WTC11 (cell line): ENCODE results near the gene MYO16. TPM values are rescaled to one million over a fixed set of nuclear protein-coding genes. Genes with fewer than 3 reads are reported as not detected.

Source experiments
- ATAC-seq: fragments of 200-7000 bp; cut with Tn5 transposase; 2 replicates; pipeline ENCODE4 v1.10.0; 2021; ENCODE audit warnings: mild to moderate bottlenecking, moderate library complexity
- CTCF ChIA-PET: fragments of 300-600 bp; sonication (Branson Sonifier 250); formaldehyde crosslinking; loops from one replicate; lab custom pipeline; 2021; ENCODE audit warnings: antibody characterized with exemption; lab: Charles Lee
- POLR2A ChIA-PET: fragments of 350-600 bp; sonication (Branson Sonifier 250); formaldehyde crosslinking; loops from one replicate; lab custom pipeline; 2021; ENCODE audit warnings: antibody characterized with exemption; lab: Charles Lee
- DNase-seq: peaks from one replicate; pipeline ENCODE4 v3.0.0; 2021; ENCODE audit warnings: low spot score
- H3K27ac Mint-ChIP-seq: 2 replicates; pipeline ENCODE4 v1.8.0; 2021; ENCODE audit warnings: mixed read lengths
- H3K27me3 Mint-ChIP-seq: 2 replicates; pipeline ENCODE4 v1.8.0; 2021; ENCODE audit warnings: low read depth, mild to moderate bottlenecking, moderate library complexity, mixed read lengths
- H3K36me3 Mint-ChIP-seq: 2 replicates; pipeline ENCODE4 v1.8.0; 2021; ENCODE audit warnings: mixed read lengths
- H3K4me1 Mint-ChIP-seq: 2 replicates; pipeline ENCODE4 v1.8.0; 2022; ENCODE audit warnings: mixed read lengths
- H3K4me3 Mint-ChIP-seq: 2 replicates; pipeline ENCODE4 v1.8.0; 2021; ENCODE audit warnings: mild to moderate bottlenecking, moderate library complexity, mixed read lengths
- H3K9me3 Mint-ChIP-seq: 2 replicates; pipeline ENCODE4 v1.8.0; 2021; ENCODE audit warnings: mixed read lengths
- ATF1 ChIP-seq: sonication (generic); formaldehyde crosslinking; IDR thresholded peaks from 2 replicates; pipeline ENCODE4 v1.8.1; 2023; ENCODE audit warnings: mild to moderate bottlenecking, moderate library complexity, missing genetic modification reagents
- EMX1 ChIP-seq: fragments of 250-450 bp; sonication (Bioruptor Pico); IDR thresholded peaks from 2 replicates; pipeline ENCODE4 v1.8.0; 2021; ENCODE audit warnings: mild to moderate bottlenecking
- KAT7 ChIP-seq: sonication (generic); formaldehyde crosslinking; IDR thresholded peaks from 2 replicates; pipeline ENCODE4 v1.8.1; 2023; ENCODE audit warnings: missing genetic modification reagents, mild to moderate bottlenecking, borderline replicate concordance
- MYBL2 ChIP-seq: sonication (generic); formaldehyde crosslinking; IDR thresholded peaks from 2 replicates; pipeline ENCODE4 v1.8.1; 2023; ENCODE audit warnings: mild to moderate bottlenecking, moderate library complexity, missing genetic modification reagents
- NR2C2 ChIP-seq: sonication (generic); formaldehyde crosslinking; IDR thresholded peaks from 2 replicates; pipeline ENCODE4 v1.8.0; 2022; ENCODE audit warnings: mild to moderate bottlenecking, missing genetic modification reagents
- PRRX2 ChIP-seq: fragments of 250-450 bp; sonication (Bioruptor Pico); IDR thresholded peaks from 2 replicates; pipeline ENCODE4 v1.8.0; 2021; ENCODE audit warnings: mild to moderate bottlenecking
- ZNF121 ChIP-seq: sonication (generic); formaldehyde crosslinking; IDR thresholded peaks from 2 replicates; pipeline ENCODE4 v1.8.0; 2023; ENCODE audit warnings: missing genetic modification reagents
- ZNF138 ChIP-seq: sonication (generic); formaldehyde crosslinking; conservative IDR thresholded peaks from 2 replicates; pipeline ENCODE4 v1.8.1; 2022; ENCODE audit warnings: mild to moderate bottlenecking, moderate library complexity, missing genetic modification reagents
- ZNF232 ChIP-seq: sonication (generic); formaldehyde crosslinking; IDR thresholded peaks from 2 replicates; pipeline ENCODE4 v1.8.0; 2022; ENCODE audit warnings: mild to moderate bottlenecking, missing genetic modification reagents
- ZNF263 ChIP-seq: sonication (generic); formaldehyde crosslinking; IDR thresholded peaks from 2 replicates; pipeline ENCODE4 v1.8.1; 2022; ENCODE audit warnings: low read depth, mild to moderate bottlenecking, moderate library complexity, missing genetic modification reagents
- ZNF396 ChIP-seq: fragments of 250-450 bp; sonication (Bioruptor Pico); IDR thresholded peaks from 2 replicates; pipeline ENCODE4 v1.8.0; 2021; ENCODE audit warnings: mild to moderate bottlenecking, moderate library complexity, borderline replicate concordance
- ZNF416 ChIP-seq: fragments of 250-450 bp; sonication (Bioruptor Pico); IDR thresholded peaks from 2 replicates; pipeline ENCODE4 v1.9.0; 2021; ENCODE audit warnings: mild to moderate bottlenecking, inconsistent platforms
- ZNF671 ChIP-seq: fragments of 250-450 bp; sonication (Bioruptor Pico); IDR thresholded peaks from 2 replicates; pipeline ENCODE4 v1.8.0; 2021; ENCODE audit warnings: mild to moderate bottlenecking
- total RNA-seq: library from RNA; stranded (reverse); gene quantifications from 3 replicates; pipeline ENCODE4 v1.2.3, GENCODE V29; 2021
- TF ChIP-seq, protein P1 (sequence below): sonication (generic); formaldehyde crosslinking; IDR thresholded peaks from 2 replicates; pipeline ENCODE4 v1.8.1; 2022; ENCODE audit warnings: mild to moderate bottlenecking, moderate library complexity, missing genetic modification reagents
- TF ChIP-seq, protein P2 (sequence below): sonication (generic); formaldehyde crosslinking; IDR thresholded peaks from 2 replicates; pipeline ENCODE4 v1.8.0; 2023; ENCODE audit warnings: mild to moderate bottlenecking, missing genetic modification reagents
- TF ChIP-seq, protein P3 (sequence below): fragments of 250-450 bp; sonication (Bioruptor Pico); IDR thresholded peaks from 2 replicates; pipeline ENCODE4 v1.9.0; 2021; ENCODE audit warnings: mild to moderate bottlenecking, borderline replicate concordance
- TF ChIP-seq, protein P4 (sequence below): fragments of 200-600 bp; IDR thresholded peaks from 2 replicates; pipeline ENCODE4 v1.8.0; 2022; ENCODE audit warnings: antibody characterized with exemption
- TF ChIP-seq, protein P5 (sequence below): sonication (generic); formaldehyde crosslinking; IDR thresholded peaks from 2 replicates; pipeline ENCODE4 v1.8.0; 2022; ENCODE audit warnings: mild to moderate bottlenecking, missing genetic modification reagents
- TF ChIP-seq, protein P6 (sequence below): sonication (generic); formaldehyde crosslinking; IDR thresholded peaks from 2 replicates; pipeline ENCODE4 v1.8.0; 2022; ENCODE audit warnings: mild to moderate bottlenecking, missing genetic modification reagents
- TF ChIP-seq, protein P7 (sequence below): fragments of 250-450 bp; sonication (Bioruptor Pico); IDR thresholded peaks from 2 replicates; pipeline ENCODE4 v1.9.0; 2021; ENCODE audit warnings: mild to moderate bottlenecking
- TF ChIP-seq, protein P8 (sequence below): sonication (generic); formaldehyde crosslinking; conservative IDR thresholded peaks from 2 replicates; pipeline ENCODE4 v1.8.1; 2023; ENCODE audit warnings: mild to moderate bottlenecking, low read depth, missing genetic modification reagents, moderate library complexity

Gene MYO16
- total RNA-seq, 1 experiment from 2014 or later, result 0.09 TPM

DNA sequence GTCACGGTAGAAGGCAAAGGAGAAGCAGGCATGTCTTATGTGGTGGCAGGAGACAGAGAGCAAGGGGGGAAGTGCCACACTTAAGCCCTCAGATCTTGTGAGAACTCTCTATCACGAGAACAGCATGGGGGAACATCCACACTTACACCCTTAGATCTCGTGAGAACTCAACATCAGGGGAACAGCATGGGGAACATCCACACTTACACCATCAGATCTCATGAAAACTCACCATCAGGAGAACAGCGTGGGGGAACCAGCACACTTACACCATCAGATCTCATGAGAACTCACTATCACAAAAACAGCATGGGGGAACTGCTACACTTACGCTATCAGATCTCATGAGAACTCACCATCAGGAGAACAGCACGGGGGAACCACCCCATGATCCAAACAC lies 445.0 kb downstream of the MYO16 start (continued):
- TF ChIP-seq, protein P1, sequence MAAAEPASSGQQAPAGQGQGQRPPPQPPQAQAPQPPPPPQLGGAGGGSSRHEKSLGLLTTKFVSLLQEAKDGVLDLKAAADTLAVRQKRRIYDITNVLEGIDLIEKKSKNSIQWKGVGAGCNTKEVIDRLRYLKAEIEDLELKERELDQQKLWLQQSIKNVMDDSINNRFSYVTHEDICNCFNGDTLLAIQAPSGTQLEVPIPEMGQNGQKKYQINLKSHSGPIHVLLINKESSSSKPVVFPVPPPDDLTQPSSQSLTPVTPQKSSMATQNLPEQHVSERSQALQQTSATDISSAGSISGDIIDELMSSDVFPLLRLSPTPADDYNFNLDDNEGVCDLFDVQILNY (CRISPR knock-in tag), result no peak
- TF ChIP-seq, protein P2, sequence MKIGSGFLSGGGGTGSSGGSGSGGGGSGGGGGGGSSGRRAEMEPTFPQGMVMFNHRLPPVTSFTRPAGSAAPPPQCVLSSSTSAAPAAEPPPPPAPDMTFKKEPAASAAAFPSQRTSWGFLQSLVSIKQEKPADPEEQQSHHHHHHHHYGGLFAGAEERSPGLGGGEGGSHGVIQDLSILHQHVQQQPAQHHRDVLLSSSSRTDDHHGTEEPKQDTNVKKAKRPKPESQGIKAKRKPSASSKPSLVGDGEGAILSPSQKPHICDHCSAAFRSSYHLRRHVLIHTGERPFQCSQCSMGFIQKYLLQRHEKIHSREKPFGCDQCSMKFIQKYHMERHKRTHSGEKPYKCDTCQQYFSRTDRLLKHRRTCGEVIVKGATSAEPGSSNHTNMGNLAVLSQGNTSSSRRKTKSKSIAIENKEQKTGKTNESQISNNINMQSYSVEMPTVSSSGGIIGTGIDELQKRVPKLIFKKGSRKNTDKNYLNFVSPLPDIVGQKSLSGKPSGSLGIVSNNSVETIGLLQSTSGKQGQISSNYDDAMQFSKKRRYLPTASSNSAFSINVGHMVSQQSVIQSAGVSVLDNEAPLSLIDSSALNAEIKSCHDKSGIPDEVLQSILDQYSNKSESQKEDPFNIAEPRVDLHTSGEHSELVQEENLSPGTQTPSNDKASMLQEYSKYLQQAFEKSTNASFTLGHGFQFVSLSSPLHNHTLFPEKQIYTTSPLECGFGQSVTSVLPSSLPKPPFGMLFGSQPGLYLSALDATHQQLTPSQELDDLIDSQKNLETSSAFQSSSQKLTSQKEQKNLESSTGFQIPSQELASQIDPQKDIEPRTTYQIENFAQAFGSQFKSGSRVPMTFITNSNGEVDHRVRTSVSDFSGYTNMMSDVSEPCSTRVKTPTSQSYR (CRISPR knock-in tag), result no peak
- TF ChIP-seq MYBL2 (CRISPR knock-in tag), result no peak
- no peak for TF ChIP-seq ZNF121 (CRISPR knock-in tag)
- no peak for TF ChIP-seq ATF1 (CRISPR knock-in tag)
- TF ChIP-seq, all 79 proteins: peak for 0

DNA sequence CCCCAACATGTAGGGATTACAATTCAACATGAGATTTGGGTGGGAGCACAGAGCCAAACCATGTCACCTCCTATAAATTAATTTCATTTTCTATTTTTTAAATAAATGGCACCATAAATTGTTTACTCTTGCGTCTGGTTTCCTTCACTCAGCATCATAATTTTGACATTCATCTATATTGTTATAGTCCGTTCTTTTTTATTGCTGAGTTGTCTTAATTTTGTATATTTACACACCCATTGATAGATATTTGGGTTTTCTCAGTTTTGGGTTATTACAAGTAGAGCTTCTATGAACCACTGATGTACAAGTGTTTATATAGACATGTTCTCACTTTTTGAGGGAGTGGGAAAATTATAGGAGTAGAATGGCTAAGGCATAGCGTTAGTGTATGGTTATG lies 445.4 kb downstream of the MYO16 start:
- CTCF ChIA-PET, result no interaction called here
- ATAC-seq (no peak), DNase-seq (no peak)
- POLR2A ChIA-PET, result no interaction called here
- Mint-ChIP-seq H3K9me3 (no peaks in the 10 kb centered on the region), H3K36me3 (no peaks in the 10 kb centered on the region), H3K27me3 (no peaks in the 10 kb centered on the region), H3K4me3 (no peak overlapping the region), H3K27ac (no peak overlapping the region), H3K4me1 (no peaks in the 10 kb centered on the region)
- TF ChIP-seq ZNF396 (CRISPR knock-in tag) (no peak), ZNF416 (CRISPR knock-in tag) (no peak), NR2C2 (no peak), ZNF138 (CRISPR knock-in tag) (no peak), EMX1 (CRISPR knock-in tag) (no peak), ZNF232 (CRISPR knock-in tag) (no peak), PRRX2 (no peak), ZNF671 (CRISPR knock-in tag) (no peak), KAT7 (CRISPR knock-in tag) (no peak), ZNF263 (CRISPR knock-in tag) (no peak)
- TF ChIP-seq, protein P3, sequence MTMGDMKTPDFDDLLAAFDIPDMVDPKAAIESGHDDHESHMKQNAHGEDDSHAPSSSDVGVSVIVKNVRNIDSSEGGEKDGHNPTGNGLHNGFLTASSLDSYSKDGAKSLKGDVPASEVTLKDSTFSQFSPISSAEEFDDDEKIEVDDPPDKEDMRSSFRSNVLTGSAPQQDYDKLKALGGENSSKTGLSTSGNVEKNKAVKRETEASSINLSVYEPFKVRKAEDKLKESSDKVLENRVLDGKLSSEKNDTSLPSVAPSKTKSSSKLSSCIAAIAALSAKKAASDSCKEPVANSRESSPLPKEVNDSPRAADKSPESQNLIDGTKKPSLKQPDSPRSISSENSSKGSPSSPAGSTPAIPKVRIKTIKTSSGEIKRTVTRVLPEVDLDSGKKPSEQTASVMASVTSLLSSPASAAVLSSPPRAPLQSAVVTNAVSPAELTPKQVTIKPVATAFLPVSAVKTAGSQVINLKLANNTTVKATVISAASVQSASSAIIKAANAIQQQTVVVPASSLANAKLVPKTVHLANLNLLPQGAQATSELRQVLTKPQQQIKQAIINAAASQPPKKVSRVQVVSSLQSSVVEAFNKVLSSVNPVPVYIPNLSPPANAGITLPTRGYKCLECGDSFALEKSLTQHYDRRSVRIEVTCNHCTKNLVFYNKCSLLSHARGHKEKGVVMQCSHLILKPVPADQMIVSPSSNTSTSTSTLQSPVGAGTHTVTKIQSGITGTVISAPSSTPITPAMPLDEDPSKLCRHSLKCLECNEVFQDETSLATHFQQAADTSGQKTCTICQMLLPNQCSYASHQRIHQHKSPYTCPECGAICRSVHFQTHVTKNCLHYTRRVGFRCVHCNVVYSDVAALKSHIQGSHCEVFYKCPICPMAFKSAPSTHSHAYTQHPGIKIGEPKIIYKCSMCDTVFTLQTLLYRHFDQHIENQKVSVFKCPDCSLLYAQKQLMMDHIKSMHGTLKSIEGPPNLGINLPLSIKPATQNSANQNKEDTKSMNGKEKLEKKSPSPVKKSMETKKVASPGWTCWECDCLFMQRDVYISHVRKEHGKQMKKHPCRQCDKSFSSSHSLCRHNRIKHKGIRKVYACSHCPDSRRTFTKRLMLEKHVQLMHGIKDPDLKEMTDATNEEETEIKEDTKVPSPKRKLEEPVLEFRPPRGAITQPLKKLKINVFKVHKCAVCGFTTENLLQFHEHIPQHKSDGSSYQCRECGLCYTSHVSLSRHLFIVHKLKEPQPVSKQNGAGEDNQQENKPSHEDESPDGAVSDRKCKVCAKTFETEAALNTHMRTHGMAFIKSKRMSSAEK (CRISPR knock-in tag), result no peak
- TF ChIP-seq, protein P4, sequence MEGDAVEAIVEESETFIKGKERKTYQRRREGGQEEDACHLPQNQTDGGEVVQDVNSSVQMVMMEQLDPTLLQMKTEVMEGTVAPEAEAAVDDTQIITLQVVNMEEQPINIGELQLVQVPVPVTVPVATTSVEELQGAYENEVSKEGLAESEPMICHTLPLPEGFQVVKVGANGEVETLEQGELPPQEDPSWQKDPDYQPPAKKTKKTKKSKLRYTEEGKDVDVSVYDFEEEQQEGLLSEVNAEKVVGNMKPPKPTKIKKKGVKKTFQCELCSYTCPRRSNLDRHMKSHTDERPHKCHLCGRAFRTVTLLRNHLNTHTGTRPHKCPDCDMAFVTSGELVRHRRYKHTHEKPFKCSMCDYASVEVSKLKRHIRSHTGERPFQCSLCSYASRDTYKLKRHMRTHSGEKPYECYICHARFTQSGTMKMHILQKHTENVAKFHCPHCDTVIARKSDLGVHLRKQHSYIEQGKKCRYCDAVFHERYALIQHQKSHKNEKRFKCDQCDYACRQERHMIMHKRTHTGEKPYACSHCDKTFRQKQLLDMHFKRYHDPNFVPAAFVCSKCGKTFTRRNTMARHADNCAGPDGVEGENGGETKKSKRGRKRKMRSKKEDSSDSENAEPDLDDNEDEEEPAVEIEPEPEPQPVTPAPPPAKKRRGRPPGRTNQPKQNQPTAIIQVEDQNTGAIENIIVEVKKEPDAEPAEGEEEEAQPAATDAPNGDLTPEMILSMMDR, result no peak
- TF ChIP-seq, protein P1 (CRISPR knock-in tag), result no peak
- TF ChIP-seq, protein P5, sequence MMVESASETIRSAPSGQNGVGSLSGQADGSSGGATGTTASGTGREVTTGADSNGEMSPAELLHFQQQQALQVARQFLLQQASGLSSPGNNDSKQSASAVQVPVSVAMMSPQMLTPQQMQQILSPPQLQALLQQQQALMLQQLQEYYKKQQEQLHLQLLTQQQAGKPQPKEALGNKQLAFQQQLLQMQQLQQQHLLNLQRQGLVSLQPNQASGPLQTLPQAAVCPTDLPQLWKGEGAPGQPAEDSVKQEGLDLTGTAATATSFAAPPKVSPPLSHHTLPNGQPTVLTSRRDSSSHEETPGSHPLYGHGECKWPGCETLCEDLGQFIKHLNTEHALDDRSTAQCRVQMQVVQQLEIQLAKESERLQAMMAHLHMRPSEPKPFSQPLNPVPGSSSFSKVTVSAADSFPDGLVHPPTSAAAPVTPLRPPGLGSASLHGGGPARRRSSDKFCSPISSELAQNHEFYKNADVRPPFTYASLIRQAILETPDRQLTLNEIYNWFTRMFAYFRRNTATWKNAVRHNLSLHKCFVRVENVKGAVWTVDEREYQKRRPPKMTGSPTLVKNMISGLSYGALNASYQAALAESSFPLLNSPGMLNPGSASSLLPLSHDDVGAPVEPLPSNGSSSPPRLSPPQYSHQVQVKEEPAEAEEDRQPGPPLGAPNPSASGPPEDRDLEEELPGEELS (CRISPR knock-in tag), result no peak
- TF ChIP-seq, protein P6, sequence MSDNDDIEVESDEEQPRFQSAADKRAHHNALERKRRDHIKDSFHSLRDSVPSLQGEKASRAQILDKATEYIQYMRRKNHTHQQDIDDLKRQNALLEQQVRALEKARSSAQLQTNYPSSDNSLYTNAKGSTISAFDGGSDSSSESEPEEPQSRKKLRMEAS (CRISPR knock-in tag), result no peak
- TF ChIP-seq, protein P7, sequence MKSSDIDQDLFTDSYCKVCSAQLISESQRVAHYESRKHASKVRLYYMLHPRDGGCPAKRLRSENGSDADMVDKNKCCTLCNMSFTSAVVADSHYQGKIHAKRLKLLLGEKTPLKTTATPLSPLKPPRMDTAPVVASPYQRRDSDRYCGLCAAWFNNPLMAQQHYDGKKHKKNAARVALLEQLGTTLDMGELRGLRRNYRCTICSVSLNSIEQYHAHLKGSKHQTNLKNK (CRISPR knock-in tag), result no peak
- TF ChIP-seq, protein P8, sequence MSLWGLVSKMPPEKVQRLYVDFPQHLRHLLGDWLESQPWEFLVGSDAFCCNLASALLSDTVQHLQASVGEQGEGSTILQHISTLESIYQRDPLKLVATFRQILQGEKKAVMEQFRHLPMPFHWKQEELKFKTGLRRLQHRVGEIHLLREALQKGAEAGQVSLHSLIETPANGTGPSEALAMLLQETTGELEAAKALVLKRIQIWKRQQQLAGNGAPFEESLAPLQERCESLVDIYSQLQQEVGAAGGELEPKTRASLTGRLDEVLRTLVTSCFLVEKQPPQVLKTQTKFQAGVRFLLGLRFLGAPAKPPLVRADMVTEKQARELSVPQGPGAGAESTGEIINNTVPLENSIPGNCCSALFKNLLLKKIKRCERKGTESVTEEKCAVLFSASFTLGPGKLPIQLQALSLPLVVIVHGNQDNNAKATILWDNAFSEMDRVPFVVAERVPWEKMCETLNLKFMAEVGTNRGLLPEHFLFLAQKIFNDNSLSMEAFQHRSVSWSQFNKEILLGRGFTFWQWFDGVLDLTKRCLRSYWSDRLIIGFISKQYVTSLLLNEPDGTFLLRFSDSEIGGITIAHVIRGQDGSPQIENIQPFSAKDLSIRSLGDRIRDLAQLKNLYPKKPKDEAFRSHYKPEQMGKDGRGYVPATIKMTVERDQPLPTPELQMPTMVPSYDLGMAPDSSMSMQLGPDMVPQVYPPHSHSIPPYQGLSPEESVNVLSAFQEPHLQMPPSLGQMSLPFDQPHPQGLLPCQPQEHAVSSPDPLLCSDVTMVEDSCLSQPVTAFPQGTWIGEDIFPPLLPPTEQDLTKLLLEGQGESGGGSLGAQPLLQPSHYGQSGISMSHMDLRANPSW (CRISPR knock-in tag), result no peak
